GM18505 (cell line): Measurements from ENCODE around the gene NPBWR2.
"Not testable (repeated sequence)": the region's sequence is repeated elsewhere in the genome, so short reads cannot be mapped to it uniquely, and the experiment has no call there.

Experiments
- ATAC-seq: cut with Tn5 transposase; IDR thresholded peaks from one replicate; pipeline ENCODE4 v1.9.1; 2021; ENCODE audit not compliant: unreplicated experiment
- POLR2A ChIP-seq: IDR thresholded peaks from 4 replicates; pipeline ENCODE4 v1.6.1; 2011; ENCODE audit warnings: borderline replicate concordance; ENCODE audit not compliant: insufficient read depth, insufficient read length; ENCODE audit errors: extremely low read depth

NPBWR2 gene

DNA sequence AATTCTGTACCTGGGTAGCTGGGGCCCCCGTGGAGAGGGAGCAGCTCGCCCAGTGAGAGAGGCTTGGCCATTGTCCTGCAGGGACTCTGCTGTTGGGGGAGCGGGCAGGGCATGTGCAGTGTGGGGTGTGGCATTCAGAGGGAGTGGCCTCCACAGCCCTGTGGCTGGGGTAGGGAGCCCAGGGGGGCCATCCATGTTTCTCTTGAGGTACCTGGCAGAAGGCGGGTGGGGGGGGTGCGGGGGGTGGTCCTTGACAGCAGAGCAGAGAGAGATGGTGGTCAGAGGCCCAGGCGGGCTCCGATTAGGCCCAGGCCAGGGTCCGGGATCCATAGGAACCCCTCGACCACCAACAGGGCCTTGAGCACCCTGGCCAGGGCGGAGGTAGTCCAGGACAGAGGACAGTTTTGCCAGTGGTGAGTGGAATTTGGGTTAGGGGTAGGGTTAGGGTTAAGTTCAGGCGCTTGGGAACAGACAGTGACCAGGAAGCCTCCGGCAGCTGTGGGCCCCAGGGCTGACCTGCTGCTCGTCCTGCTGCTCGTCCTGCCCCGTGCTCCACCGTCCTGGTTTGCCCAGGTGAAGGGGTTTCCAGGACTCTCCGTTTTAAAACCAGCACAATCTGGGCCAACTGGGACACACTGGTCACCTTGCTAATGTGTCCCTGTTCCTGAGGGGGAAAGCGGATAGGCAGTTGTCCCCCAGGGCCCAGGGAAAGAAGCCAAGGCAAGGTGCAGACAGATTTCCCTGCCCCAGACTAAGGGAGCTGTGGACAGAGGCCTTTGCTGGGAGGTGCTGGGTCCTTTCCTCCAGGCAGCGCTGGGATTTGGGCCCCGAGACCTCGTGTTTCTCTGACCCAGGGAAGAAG lies 32.1 kb upstream of the NPBWR2 start:
- no peak for ATAC-seq
- TF ChIP-seq POLR2A: no peak

DNA sequence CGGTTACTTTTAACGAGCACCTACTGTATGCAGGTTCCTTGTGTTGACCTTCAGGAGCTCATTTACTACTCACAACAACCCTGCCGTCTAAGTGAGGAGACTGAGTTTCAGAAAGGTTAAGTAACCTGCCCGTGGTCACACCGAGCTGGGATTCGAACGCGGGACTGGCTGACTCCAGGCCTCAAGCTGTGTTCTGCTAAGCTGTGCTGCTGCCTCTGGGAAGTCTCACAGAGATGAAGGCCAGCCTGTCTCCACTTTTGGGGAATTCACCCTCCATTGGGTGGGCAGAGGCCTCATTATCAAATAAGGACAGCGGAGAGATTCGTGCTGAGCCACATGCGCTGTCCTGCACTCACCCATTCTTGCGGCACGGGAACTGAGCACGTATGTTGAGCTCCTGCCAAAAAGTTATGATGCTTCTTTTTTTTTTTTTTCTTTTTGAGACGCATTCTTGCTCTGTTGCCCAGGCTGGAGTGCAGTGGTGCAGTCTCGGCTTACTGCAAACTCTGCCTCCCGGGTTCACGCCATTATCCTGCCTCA lies 31.0 kb upstream of the NPBWR2 start:
- ATAC-seq: no peak
- no peak for TF ChIP-seq POLR2A

DNA sequence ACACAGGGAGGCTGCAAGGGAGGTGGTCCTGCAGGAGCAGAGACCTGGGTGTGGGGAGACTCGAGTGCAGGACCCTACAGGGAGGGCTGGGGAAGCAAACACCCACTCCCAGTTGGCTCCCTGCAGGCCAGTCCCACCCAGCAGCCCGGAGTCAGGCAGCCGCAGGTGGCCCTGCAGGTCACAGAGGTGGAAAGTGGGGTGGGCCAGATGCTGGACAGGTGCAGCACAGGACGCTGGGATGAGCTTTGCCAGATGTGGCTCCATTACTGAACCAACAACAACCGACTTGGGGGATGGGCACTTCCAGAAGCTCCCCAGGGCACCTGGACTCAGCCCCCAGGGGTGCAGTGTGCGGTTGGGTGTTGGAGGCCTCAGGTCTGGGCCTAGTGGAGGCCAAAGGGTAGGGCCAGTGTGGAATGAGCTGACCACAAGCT lies 30.2 kb upstream of the NPBWR2 start:
- no peak for ATAC-seq
- no peak for TF ChIP-seq POLR2A

DNA sequence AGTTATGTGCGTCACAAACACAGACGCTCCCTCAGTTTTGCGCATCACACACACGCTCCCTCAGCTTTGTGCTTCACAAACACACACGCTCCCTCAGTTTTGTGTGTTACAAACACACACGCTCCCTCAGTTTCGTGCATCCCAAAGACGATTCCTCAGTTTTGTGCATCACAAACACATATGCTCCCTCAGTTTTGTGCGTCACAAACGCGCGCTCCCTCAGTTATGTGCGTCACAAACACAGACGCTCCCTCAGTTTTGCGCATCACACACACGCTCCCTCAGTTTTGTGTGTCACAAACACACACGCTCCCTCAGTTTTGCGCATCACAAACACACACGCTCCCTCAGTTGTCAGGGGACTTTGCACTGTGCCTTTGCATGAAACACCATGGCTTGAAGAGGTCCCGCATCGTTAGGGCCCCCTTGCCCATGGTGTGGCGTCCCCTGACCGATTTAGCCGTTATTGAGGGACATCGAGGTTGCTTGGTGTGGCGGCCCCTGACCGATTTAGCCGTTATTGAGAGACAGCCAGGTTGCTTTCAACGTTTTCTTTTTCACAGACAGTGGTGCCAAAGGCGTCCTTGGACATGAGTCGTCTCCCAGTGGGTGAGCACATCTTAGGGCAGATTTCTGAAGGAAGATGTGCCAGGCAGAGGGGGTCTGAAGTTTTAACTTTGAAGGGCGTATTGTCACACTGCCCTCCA lies 28.8 kb upstream of the NPBWR2 start:
- no peak for ATAC-seq
- no peak for TF ChIP-seq POLR2A

DNA sequence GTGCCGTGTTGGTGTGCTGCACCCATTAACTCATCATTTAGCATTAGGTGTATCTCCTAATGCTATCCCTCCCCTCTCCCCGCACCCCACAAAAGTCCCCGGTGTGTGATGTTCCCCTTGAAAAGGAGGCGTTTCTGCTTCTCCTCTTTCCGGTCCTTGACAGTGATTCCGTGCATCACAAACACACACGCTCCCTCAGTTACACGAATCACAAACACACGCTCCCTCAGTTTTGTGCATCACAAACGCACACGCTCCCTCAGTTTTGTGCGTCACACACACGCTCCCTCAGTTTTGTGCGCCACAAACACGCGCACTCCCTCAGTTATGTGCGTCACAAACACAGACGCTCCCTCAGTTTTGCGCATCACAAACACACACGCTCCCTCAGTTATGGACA lies 27.4 kb upstream of the NPBWR2 start:
- ATAC-seq: not testable (repeated sequence)

DNA sequence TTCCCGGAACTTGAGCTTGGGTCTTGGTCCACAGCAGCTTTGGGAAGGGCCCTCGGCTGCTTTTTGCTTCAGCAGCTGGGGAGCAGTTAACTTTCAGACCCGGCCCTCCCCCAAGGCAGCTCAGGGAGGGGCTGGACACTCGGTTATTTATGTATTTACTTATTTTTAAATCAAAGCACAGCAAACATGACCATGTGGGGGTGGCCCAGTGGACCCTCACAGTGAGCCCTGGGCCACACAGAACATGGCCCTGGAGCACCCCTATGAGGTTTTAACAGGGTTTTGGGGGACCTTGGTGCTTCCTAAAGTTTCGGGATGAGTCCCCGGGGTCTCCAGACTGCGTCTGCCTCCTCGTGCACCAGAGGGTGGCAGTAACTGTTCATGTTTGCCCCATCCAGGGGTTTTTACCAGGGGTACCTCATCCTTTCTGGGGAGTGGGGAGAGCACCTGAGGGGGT lies 26.6 kb upstream of the NPBWR2 start:
- no peak for TF ChIP-seq POLR2A
- ATAC-seq: no peak

DNA sequence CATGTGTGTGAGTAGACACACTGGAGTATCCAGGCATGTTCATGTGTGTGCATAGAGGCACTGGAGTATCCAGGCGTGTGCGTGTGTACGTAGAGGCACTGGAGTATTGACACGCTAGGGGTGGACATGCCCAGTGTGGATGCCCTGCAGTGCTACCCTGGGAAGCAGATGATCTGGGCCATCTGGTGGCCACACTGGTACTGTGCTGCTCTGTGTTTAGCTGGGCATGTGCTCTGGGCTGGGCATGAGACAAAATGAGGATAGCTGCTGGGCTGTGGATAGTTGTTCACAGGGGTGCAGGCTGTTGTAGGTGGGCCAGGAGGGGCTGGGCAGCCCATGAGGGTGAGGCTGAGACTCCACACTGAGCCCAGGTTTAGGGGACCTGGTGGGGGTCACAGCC lies 24.0 kb upstream of the NPBWR2 start:
- TF ChIP-seq POLR2A: no peak
- no peak for ATAC-seq

DNA sequence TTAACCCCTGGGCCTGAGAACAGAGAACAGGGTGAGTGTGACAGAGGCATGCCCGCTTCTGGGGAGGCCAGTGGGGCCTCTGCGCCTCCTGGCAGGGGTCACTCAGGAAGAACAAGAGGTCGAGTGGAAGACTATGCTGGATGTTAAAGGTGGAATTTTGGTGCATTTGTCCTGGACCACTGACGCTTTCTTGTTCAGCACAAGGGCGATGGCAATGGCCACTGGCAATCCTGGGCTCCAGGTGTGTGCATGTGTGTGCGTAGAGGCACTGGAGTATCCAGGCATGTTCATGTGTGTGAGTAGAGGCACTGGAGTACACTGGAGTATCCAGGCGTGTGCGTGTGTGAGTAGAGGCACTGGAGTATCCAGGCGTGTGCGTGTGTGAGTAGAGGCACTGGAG lies 23.5 kb upstream of the NPBWR2 start:
- TF ChIP-seq POLR2A: no peak
- no peak for ATAC-seq

DNA sequence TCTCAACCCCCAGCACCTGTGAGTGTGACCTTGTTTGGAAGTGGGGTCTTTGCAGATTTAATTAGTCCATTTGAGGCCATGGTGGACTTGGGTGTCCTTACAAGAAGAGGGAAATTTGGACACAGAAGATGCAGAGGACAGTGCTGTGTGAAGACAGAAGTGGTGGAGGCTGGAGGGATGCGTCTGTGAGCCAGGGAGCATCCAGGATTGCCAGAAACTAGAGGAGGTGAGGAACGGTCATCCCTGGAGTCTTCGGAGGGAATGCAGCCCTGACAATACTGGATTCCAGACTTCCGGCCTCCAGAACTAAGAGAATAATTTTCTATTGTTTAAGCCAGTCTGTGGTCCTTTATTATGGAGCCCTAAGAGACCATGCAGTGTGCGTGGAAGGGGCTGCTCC lies 22.9 kb upstream of the NPBWR2 start:
- ATAC-seq: no peak
- TF ChIP-seq POLR2A: no peak

DNA sequence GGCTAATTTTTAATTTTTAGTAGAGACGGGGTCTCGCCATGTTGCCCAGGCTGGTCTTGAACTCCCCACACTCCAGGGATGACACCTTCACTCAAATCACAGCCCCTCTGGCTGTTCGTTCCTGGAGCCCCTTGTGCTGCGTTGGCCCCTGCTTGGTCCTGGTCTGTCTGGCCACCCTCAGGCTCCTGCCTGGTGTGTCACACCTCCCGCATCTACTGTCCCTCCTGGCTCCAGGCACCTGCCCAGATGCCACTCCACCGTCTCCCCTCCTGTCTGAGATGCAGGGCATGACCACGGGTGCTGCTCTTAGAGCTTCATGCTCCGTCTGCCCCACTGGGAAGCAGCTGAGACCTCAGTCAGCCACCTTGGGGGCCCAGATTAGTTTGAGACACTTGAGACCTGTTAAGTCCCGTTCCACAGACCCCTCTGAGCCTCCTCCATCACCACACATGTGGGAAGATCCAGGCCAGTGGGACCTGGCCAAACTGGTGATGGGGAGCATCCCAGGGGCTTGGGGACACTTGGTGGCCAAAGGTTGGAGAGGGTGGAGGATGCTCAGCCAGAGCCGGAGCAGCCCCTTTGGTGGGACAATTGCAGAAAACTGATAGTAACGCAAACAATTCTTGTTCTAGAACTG lies 21.9 kb upstream of the NPBWR2 start:
- TF ChIP-seq POLR2A: no peak
- no peak for ATAC-seq

DNA sequence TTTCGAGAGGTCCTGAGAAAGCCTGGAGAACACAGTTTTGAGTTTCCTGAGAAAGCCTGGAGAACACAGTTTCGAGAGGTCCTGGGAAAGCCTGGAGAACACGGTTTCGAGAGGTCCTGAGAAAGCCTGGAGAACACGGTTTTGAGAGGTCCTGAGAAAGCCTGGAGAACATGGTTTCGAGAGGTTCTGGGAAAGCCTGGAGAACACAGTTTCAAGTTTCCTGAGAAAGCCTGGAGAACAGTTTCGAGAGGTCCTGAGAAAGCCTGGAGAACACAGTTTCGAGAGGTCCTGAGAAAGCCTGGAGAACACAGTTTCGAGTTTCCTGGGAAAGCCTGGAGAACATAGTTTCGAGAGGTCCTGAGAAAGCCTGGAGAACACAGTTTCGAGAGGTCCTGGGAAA lies 16.2 kb upstream of the NPBWR2 start:
- ATAC-seq: not testable (repeated sequence)

DNA sequence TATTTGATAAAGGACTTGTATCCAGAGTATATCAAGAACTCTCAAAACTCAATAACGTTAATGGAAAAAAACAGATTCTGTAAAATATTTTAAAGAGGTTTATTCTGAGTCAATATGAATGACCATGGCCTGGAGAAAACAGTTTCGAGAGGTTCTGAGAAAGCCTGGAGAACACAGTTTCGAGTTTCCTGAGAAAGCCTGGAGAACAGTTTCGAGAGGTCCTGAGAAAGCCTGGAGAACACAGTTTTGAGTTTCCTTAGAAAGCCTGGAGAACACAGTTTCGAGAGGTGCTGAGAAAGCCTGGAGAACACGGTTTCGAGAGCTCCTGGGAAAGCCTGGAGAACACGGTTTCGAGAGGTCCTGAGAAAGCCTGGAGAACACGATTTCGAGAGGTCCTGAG lies 15.6 kb upstream of the NPBWR2 start:
- not testable (repeated sequence) for ATAC-seq

DNA sequence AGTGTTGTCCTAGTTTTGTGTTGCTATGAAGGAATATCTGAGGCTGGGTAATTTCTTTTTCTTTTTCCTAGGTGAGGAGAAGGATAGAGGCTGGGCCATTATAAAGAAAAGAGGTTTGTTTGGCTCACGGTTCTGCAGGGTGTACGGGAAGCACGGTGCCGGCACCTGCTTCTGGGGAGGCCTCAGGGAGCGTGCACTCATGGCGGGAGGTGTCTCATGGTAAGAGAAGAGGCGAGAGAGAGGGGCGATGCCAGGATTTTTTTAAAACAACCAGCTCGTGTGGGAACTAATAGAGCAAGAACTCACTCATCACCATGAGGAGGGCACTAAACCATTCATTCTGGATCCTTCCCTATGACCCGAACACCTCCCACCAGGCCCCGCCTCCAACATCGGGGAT lies 14.2 kb upstream of the NPBWR2 start:
- no peak for TF ChIP-seq POLR2A
- ATAC-seq: no peak
